Neural crest cell (in vitro differentiated cells): ENCODE results near the gene TSHZ2. TPM values are rescaled to one million over a fixed set of nuclear protein-coding genes. Genes with fewer than 3 reads are reported as not detected.

ENCODE experiments used
- DNase-seq: peaks from one replicate; pipeline ENCODE4 v3.0.0; 2021; ENCODE audit warnings: low read depth, mixed read lengths, low spot score
- H3K27ac Mint-ChIP-seq: one replicate; pipeline ENCODE4 v1.8.0; 2021; ENCODE audit warnings: mild to moderate bottlenecking, mixed read lengths; ENCODE audit not compliant: unreplicated experiment
- H3K27me3 Mint-ChIP-seq: 2 replicates; pipeline ENCODE4 v1.8.0; 2021; ENCODE audit warnings: low read depth, mild to moderate bottlenecking, mixed read lengths
- H3K36me3 Mint-ChIP-seq: 2 replicates; pipeline ENCODE4 v1.8.0; 2021; ENCODE audit warnings: low read depth, mild to moderate bottlenecking, mixed read lengths
- H3K4me1 Mint-ChIP-seq: 2 replicates; pipeline ENCODE4 v1.8.0; 2021; ENCODE audit warnings: mixed read lengths
- H3K4me3 Mint-ChIP-seq: one replicate; pipeline ENCODE4 v1.8.0; 2021; ENCODE audit warnings: mild to moderate bottlenecking, mixed read lengths
- H3K9me3 Mint-ChIP-seq: 2 replicates; pipeline ENCODE4 v1.8.0; 2021; ENCODE audit warnings: mixed read lengths
- CTCF ChIP-seq: fragments of 200-600 bp; sonication (generic); conservative IDR thresholded peaks from 2 replicates; pipeline ENCODE4 v1.5.0; 2021; ENCODE audit warnings: antibody characterized with exemption, mild to moderate bottlenecking
- long read RNA-seq: library from polyadenylated mRNA; unstranded; transcript quantifications from one replicate; pipeline ENCODE4 v2.0.0, GENCODE V29; 2020
- total RNA-seq: library from RNA; stranded (reverse); gene quantifications from 2 replicates; pipeline ENCODE4 v1.2.1, GENCODE V29; 2021

Gene TSHZ2
- 6.4 and 8.5 TPM in 2 replicates for total RNA-seq
- long read RNA-seq, partial matches to known transcripts: 0 of 8 reads
- long read RNA-seq, other reads (novel, unspliced or antisense): 7 of 8 reads

- Mint-ChIP-seq H3K27ac (peak within 1 kb of the TSS; percentile 95), H3K4me1 (peaks cover 44% of the 10 kb centered on the region), H3K9me3 (no peaks in the 10 kb centered on the region), H3K27me3 (peaks cover 52% of the 10 kb centered on the region), H3K4me3 (peak within 1 kb of the TSS; percentile 97), H3K36me3 (peaks cover 2% of the 10 kb centered on the region)
- DNase-seq: peak; percentile 26
- TF ChIP-seq CTCF: no peak
These were observed at the start of gene TSHZ2 for GRCh38 chr20:52972190-52972937. Gene TSHZ2, plus strand, starts transcription at chr20:52972358. Its CDS starts 936 bp downstream, at chr20:52973294.

- H3K27ac Mint-ChIP-seq: no peak overlapping the region
- no peaks in the 10 kb centered on the region for H3K9me3 Mint-ChIP-seq
- no peaks in the 10 kb centered on the region for H3K36me3 Mint-ChIP-seq
- H3K27me3 Mint-ChIP-seq: no peaks in the 10 kb centered on the region
- H3K4me1 Mint-ChIP-seq: peaks cover 57% of the 10 kb centered on the region
- DNase-seq: no peak
- no peak overlapping the region for H3K4me3 Mint-ChIP-seq
- TF ChIP-seq CTCF: no peak
These were observed 49.7 kb upstream of the TSHZ2 start for GRCh38 chr20:52922436-52922835.

GRCh38 chr20:52923123-52923937 is 48.8 kb upstream of the TSHZ2 start:
- no peak for TF ChIP-seq CTCF
- Mint-ChIP-seq H3K27ac (no peak overlapping the region), H3K4me3 (no peak overlapping the region), H3K36me3 (no peaks in the 10 kb centered on the region), H3K27me3 (no peaks in the 10 kb centered on the region), H3K4me1 (peaks cover 57% of the 10 kb centered on the region), H3K9me3 (no peaks in the 10 kb centered on the region)
- DNase-seq: no peak

GRCh38 chr20:52924411-52925271 is 47.5 kb upstream of the TSHZ2 start:
- TF ChIP-seq CTCF: no peak
- no peak for DNase-seq
- Mint-ChIP-seq H3K4me1 (peaks cover 53% of the 10 kb centered on the region), H3K9me3 (peaks cover 3% of the 10 kb centered on the region), H3K36me3 (no peaks in the 10 kb centered on the region), H3K27me3 (no peaks in the 10 kb centered on the region), H3K4me3 (no peak overlapping the region), H3K27ac (peak overlapping the region; percentile 73)

- H3K9me3 Mint-ChIP-seq: peaks cover 3% of the 10 kb centered on the region
These were observed 45.7 kb upstream of the TSHZ2 start for GRCh38 chr20:52926505-52926904.

More at GRCh38 chr20:52926505-52926904, 45.7 kb upstream of the TSHZ2 start:
- Mint-ChIP-seq H3K4me3 (no peak overlapping the region), H3K4me1 (peaks cover 35% of the 10 kb centered on the region), H3K27ac (no peak overlapping the region), H3K36me3 (no peaks in the 10 kb centered on the region), H3K27me3 (no peaks in the 10 kb centered on the region)
- TF ChIP-seq CTCF: no peak
- DNase-seq: no peak
